Gastrocnemius medialis (tissue), 4 donors: ENCODE data around the gene CYTH1. TPM values are rescaled to one million over a fixed set of nuclear protein-coding genes. Genes with fewer than 3 reads are reported as not detected.
A peak's percentile ranks its signal among the peaks of the same experiment; 100 is the strongest.

ENCODE experiments used
- ATAC-seq, 2 donors: fragments of 150-250 bp; one replicate each; pipeline ENCODE4 v1.9.1; 2016
- DNase-seq, 2 donors: peaks; one replicate each; pipeline ENCODE4 v3.0.0-alpha.2; 2019
- H3K27ac ChIP-seq, 4 donors: fragments of 200-600 bp; sonication (generic); 1 replicate in 1 of 4; 2 replicates in 3 of 4; pipeline ENCODE4 v1.5.1; 2016 to 2018; ENCODE audit warnings: mild to moderate bottlenecking in 2 of 4, moderate library complexity in 1 of 4
- H3K27me3 ChIP-seq, 3 donors: fragments of 200-600 bp; sonication (generic) in 2 of 3; 1 replicate in 1 of 3; 2 replicates in 2 of 3; pipeline versions ENCODE4 v1.5.1 to v1.6.0; 2016 to 2019; ENCODE audit warnings: mild to moderate bottlenecking in 1 of 3, moderate library complexity in 1 of 3
- H3K36me3 ChIP-seq, 2 donors: fragments of 200-600 bp; sonication (generic) in 1 of 2; one replicate each; pipeline ENCODE4 v1.5.1; 2017 to 2018
- H3K4me1 ChIP-seq, 2 donors: fragments of 200-600 bp; sonication (generic) in 1 of 2; one replicate each; pipeline ENCODE4 v1.5.1; 2016 to 2017; ENCODE audit warnings: mild to moderate bottlenecking in 2 of 2
- H3K4me3 ChIP-seq, 4 donors: fragments of 200-600 bp; sonication (generic) in 3 of 4; 1 replicate in 1 of 4; 2 replicates in 3 of 4; pipeline ENCODE4 v1.5.1; 2016 to 2019; ENCODE audit warnings: mild to moderate bottlenecking in 2 of 4
- H3K9me3 ChIP-seq, 3 donors: fragments of 200-600 bp; sonication (generic) in 2 of 3; 1 replicate in 1 of 3; 2 replicates in 2 of 3; pipeline ENCODE4 v1.5.1; 2016 to 2019
- POLR2A ChIP-seq, 2 donors: fragments of 450-650 bp; IDR thresholded peaks; one replicate each; pipeline ENCODE4 v1.6.1; 2017; ENCODE audit warnings: antibody characterized with exemption in 2 of 2, mild to moderate bottlenecking in 2 of 2, moderate library complexity in 2 of 2
- in situ Hi-C, 4 donors: fragments of 200-750 bp; cut with MboI; loops; one replicate each; pipeline versions ENCODE4 v1.15.0 to v1.8.0; 2017; ENCODE audit warnings: low sequenced_read_pairs in 4 of 4
- intact Hi-C: fragments of 100-400 bp; cut with DNase I; formaldehyde crosslinking; loops from one replicate; pipeline ENCODE4 v1.15.1; 2023; ENCODE audit warnings: low total_unique reads
- total RNA-seq, 4 donors: library from RNA; depleted of rRNA; stranded (reverse); fragments of >200 nt; gene quantifications; one replicate each; pipeline versions ENCODE4 v1.1.0 to v1.2.3, GENCODE V29; 2016
- TF ChIP-seq, protein P1 (sequence below), 5 experiments: fragments of 450-650 bp in 3 of 5; fragments of 200-600 bp in 2 of 5; sonication (generic) in 2 of 5; IDR thresholded peaks in 4 of 5; conservative IDR thresholded peaks in 1 of 5; 1 replicate in 4 of 5; 2 replicates in 1 of 5; pipeline ENCODE4 v1.5.1; 2016 to 2019; ENCODE audit warnings: antibody characterized with exemption in 5 of 5, mild to moderate bottlenecking in 3 of 5, moderate library complexity in 3 of 5

CYTH1 gene
- total RNA-seq, 4 donors from 2014 or later: 24.7 to 43.7 (median 32.4) TPM

DNA sequence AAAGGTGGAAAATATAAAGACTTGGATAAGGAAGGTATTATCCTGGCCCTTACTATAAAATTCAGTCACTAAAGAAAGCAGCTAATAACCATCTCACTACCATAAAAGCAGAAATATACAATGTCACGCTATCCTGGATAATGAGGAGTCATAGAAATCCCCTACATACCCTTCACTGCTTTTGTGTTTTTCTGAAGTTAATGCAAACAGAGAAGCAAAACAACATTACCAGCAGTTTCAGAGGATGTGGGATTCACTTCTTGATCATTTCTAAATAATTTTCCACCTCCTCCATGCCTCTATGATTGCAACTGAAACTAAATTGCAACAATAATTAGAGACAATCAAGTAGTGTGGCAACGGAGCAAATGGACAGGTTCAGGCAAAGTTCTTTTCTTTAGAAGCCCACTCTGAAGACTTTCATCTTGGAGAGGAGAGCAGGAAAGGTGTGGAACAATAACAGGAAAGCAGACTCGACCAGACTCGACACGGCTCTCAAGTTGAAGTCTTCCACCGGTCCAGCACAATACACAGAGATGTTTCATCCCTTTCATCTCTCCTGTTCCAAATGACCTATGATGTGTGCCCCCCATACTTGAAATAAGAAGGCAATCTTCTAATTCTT lies 10.2 kb downstream of the CYTH1 start:
- Histone ChIP-seq H3K9me3 (no peaks in the 10 kb centered on the region), H3K4me1 (peaks cover 41 to 50% of the 10 kb centered on the region in 2 donors), H3K27me3 (no peaks in the 10 kb centered on the region), H3K4me3 (no peak overlapping the region), H3K36me3 (no peaks in the 10 kb centered on the region), H3K27ac (peak overlapping the region in 3 of 4 donors; percentile 36 to 67 (median 58))
- ATAC-seq: no peak
- intact Hi-C loops (no loop called here), in situ Hi-C loops (no loop called here)
- no peak for DNase-seq
- TF ChIP-seq POLR2A (IDR thresholded peaks at IDR 0.05): no peak
- TF ChIP-seq, protein P1, sequence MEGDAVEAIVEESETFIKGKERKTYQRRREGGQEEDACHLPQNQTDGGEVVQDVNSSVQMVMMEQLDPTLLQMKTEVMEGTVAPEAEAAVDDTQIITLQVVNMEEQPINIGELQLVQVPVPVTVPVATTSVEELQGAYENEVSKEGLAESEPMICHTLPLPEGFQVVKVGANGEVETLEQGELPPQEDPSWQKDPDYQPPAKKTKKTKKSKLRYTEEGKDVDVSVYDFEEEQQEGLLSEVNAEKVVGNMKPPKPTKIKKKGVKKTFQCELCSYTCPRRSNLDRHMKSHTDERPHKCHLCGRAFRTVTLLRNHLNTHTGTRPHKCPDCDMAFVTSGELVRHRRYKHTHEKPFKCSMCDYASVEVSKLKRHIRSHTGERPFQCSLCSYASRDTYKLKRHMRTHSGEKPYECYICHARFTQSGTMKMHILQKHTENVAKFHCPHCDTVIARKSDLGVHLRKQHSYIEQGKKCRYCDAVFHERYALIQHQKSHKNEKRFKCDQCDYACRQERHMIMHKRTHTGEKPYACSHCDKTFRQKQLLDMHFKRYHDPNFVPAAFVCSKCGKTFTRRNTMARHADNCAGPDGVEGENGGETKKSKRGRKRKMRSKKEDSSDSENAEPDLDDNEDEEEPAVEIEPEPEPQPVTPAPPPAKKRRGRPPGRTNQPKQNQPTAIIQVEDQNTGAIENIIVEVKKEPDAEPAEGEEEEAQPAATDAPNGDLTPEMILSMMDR (IDR thresholded peaks at IDR 0.05 in 4 of 5, conservative IDR thresholded peaks at IDR 0.05 in 1 of 5): no peak

DNA sequence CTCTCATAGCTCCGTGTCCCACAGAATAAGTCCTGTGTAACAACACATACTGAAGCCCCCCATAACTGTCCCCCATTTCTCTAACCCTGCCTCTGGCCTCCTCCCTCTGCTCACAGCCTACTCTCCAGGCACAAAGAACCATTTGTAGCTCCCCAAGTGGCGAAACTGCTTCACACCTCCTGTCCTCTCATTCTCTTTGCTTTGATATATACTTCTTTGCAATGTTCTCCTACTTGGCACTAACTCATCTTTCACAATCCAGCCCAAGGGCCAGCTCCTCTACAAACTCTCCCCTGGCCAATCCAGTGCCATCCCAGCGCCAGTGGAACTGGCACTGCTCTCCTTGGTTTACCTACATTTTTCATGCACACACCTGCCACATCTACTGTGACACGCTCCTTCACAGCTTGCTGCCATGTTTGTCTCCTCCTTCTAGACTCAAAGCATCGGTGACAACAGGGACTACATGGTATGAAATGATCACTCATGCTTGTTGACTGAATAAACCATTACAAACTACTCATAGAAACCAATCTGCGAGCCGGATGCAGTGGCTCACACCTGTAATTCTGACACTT lies 12.8 kb downstream of the CYTH1 start:
- H3K27ac ChIP-seq: peak overlapping the region; percentile 50 to 81 (median 68)
- no peaks in the 10 kb centered on the region for H3K9me3 ChIP-seq
- no peaks in the 10 kb centered on the region for H3K36me3 ChIP-seq
- TF ChIP-seq, protein P1 (IDR thresholded peaks at IDR 0.05 in 4 of 5, conservative IDR thresholded peaks at IDR 0.05 in 1 of 5): peak in 1 of 5 experiments; percentile 23
- no peak for TF ChIP-seq POLR2A (IDR thresholded peaks at IDR 0.05)
- in situ Hi-C loops (no loop called here), intact Hi-C loops (no loop called here)
- DNase-seq (peak in 1 of 2 donors; percentile 60), ATAC-seq (peak; percentile 76 to 87)
- no peak overlapping the region for H3K4me3 ChIP-seq
- peaks cover 54 to 56% of the 10 kb centered on the region in 2 donors for H3K4me1 ChIP-seq
- no peaks in the 10 kb centered on the region for H3K27me3 ChIP-seq

DNA sequence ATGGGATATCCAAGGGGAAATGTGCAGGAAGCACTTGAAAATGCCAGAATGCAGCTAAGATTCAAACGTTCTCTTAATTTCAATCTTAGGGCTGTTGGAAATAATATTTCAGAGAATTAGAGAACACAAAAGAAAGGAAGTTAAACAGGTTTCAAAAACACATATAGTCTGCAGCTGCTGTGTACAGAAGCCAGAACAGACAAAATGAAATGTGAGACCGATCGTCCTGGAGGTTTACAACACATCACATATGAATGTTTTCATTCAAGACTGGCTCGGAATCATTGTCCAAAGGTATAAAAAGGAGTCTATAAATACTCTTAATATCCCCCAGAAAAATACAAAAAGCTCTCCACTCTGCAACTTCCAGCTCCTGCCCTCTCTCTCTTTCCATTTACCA lies 14.3 kb downstream of the CYTH1 start:
- DNase-seq (no peak), ATAC-seq (peak; percentile 76 to 78)
- intact Hi-C loops: no loop called here
- TF ChIP-seq, protein P1 (IDR thresholded peaks at IDR 0.05 in 4 of 5, conservative IDR thresholded peaks at IDR 0.05 in 1 of 5): no peak
- TF ChIP-seq POLR2A (IDR thresholded peaks at IDR 0.05): no peak
- Histone ChIP-seq H3K27me3 (no peaks in the 10 kb centered on the region), H3K36me3 (no peaks in the 10 kb centered on the region), H3K9me3 (no peaks in the 10 kb centered on the region), H3K4me3 (peak overlapping the region in 2 of 4 donors; percentile 20 to 21), H3K27ac (peak overlapping the region; percentile 50 to 81 (median 68)), H3K4me1 (peaks cover 61 to 65% of the 10 kb centered on the region in 2 donors)
- in situ Hi-C loops: no loop called here

DNA sequence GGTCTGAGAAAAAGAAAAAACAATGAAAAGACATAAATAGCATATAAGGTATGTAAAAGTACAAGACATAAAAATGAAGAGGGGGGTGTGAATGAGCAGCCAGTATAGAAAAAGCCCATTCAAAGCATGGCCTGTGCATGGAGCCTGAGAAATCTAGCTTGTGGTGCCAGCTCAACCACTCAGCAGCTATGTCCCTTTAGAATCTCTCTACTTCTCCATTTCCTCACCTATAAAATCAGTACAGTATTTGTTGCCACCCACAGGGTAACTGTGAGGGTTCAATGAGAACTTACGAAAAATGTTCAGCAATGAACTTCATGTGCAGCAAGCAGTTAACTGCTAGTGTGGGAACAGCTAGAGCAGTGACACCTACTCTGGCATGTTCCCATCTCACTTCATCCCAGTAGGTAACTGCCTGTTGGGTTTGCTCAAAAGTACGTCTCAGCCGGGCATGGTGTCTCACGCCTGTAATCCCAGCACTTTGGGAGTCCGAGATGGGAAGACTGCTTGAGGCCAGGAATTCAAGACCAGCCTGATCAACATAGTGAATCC lies 15.3 kb downstream of the CYTH1 start:
- no peak for TF ChIP-seq POLR2A (IDR thresholded peaks at IDR 0.05)
- TF ChIP-seq, protein P1 (IDR thresholded peaks at IDR 0.05 in 4 of 5, conservative IDR thresholded peaks at IDR 0.05 in 1 of 5): no peak
- H3K9me3 ChIP-seq: no peaks in the 10 kb centered on the region
- H3K36me3 ChIP-seq: no peaks in the 10 kb centered on the region
- DNase-seq (no peak), ATAC-seq (no peak)
- H3K27ac ChIP-seq: peak overlapping the region; percentile 50 to 81 (median 68)
- intact Hi-C loops (no loop called here), in situ Hi-C loops (no loop called here)
- H3K4me1 ChIP-seq: peaks cover 65 to 71% of the 10 kb centered on the region in 2 donors
- H3K4me3 ChIP-seq: no peak overlapping the region
- no peaks in the 10 kb centered on the region for H3K27me3 ChIP-seq
